ENCODE measurements around the gene IPO5. TPM values are rescaled to one million over a fixed set of nuclear protein-coding genes. Genes with fewer than 3 reads are reported as not detected.

IPO5 gene
- total RNA-seq, 1 experiment from 2014 or later: 46.3 TPM

GRCh38 chr13:97967948-97968347, 14.5 kb downstream of the IPO5 start:
- BruUV-seq (replicated peaks): no TSS peak
- no peak for TF ChIP-seq CTCF (IDR thresholded peaks at IDR 0.05; ENCODE audit: unreplicated experiment)
- intact Hi-C loops (cut with micrococcal nuclease; ENCODE audit: unreplicated experiment): no loop called here
- no peaks in the 10 kb centered on the region for H3K36me3 Mint-ChIP-seq (ENCODE audit: insufficient read depth, unreplicated experiment)
- H3K27me3 Mint-ChIP-seq (ENCODE audit: unreplicated experiment): no peaks in the 10 kb centered on the region
- no peaks in the 10 kb centered on the region for H3K4me1 Mint-ChIP-seq (ENCODE audit: low read depth, unreplicated experiment)
- H3K4me3 Mint-ChIP-seq (ENCODE audit: low read depth, unreplicated experiment): no peak overlapping the region
- no peak for DNase-seq
- CTCF ChIA-PET: no interaction called here
- no peak overlapping the region for H3K27ac Mint-ChIP-seq (ENCODE audit: unreplicated experiment)
- H3K9me3 Mint-ChIP-seq (ENCODE audit: low read depth, unreplicated experiment): no peaks in the 10 kb centered on the region

GRCh38 chr13:97971519-97971918, 18.0 kb downstream of the IPO5 start:
- no peaks in the 10 kb centered on the region for H3K27me3 Mint-ChIP-seq (ENCODE audit: unreplicated experiment)
- intact Hi-C loops (cut with micrococcal nuclease; ENCODE audit: unreplicated experiment): loop anchor here (10.0 kb wide), 1 partner anchor 117 kb away; no protein-coding TSS in a partner anchor
- no peaks in the 10 kb centered on the region for H3K4me1 Mint-ChIP-seq (ENCODE audit: low read depth, unreplicated experiment)
- no peak for TF ChIP-seq CTCF (IDR thresholded peaks at IDR 0.05; ENCODE audit: unreplicated experiment)
- DNase-seq: no peak
- no peak overlapping the region for H3K27ac Mint-ChIP-seq (ENCODE audit: unreplicated experiment)
- peaks cover 7% of the 10 kb centered on the region for H3K36me3 Mint-ChIP-seq (ENCODE audit: insufficient read depth, unreplicated experiment)
- no TSS peak for BruUV-seq (replicated peaks)
- H3K9me3 Mint-ChIP-seq (ENCODE audit: low read depth, unreplicated experiment): no peaks in the 10 kb centered on the region
- CTCF ChIA-PET: no interaction called here
- H3K4me3 Mint-ChIP-seq (ENCODE audit: low read depth, unreplicated experiment): no peak overlapping the region

- BruUV-seq (replicated peaks): no TSS peak
- no peak overlapping the region for H3K4me3 Mint-ChIP-seq (ENCODE audit: low read depth, unreplicated experiment)
- H3K27ac Mint-ChIP-seq (ENCODE audit: unreplicated experiment): no peak overlapping the region
- H3K4me1 Mint-ChIP-seq (ENCODE audit: low read depth, unreplicated experiment): no peaks in the 10 kb centered on the region
- no peak for TF ChIP-seq CTCF (IDR thresholded peaks at IDR 0.05; ENCODE audit: unreplicated experiment)
- DNase-seq: no peak
- CTCF ChIA-PET: interaction anchor here (0.6 kb wide), 1 partner anchor 411 kb away, joined by 3 read pairs; no protein-coding TSS in a partner anchor
- no peaks in the 10 kb centered on the region for H3K27me3 Mint-ChIP-seq (ENCODE audit: unreplicated experiment)
- H3K9me3 Mint-ChIP-seq (ENCODE audit: low read depth, unreplicated experiment): no peaks in the 10 kb centered on the region
- intact Hi-C loops (cut with micrococcal nuclease; ENCODE audit: unreplicated experiment): loop anchor here (10.0 kb wide), 1 partner anchor 120 kb away; no protein-coding TSS in a partner anchor
- peaks cover 17% of the 10 kb centered on the region for H3K36me3 Mint-ChIP-seq (ENCODE audit: insufficient read depth, unreplicated experiment)
Observed at GRCh38 chr13:97974773-97975172, 21.3 kb downstream of the IPO5 start.

- intact Hi-C loops (cut with micrococcal nuclease; ENCODE audit: unreplicated experiment): loop anchor here (10.0 kb wide), 1 partner anchor 121 kb away; no protein-coding TSS in a partner anchor
- peak overlapping the region; percentile 53 for H3K27ac Mint-ChIP-seq (ENCODE audit: unreplicated experiment)
Observed at GRCh38 chr13:97975280-97975847, 21.9 kb downstream of the IPO5 start.

More at GRCh38 chr13:97975280-97975847, 21.9 kb downstream of the IPO5 start:
- no TSS peak for BruUV-seq (replicated peaks)
- Mint-ChIP-seq H3K27me3 (ENCODE audit: unreplicated experiment) (no peaks in the 10 kb centered on the region), H3K36me3 (ENCODE audit: insufficient read depth, unreplicated experiment) (peaks cover 17% of the 10 kb centered on the region), H3K9me3 (ENCODE audit: low read depth, unreplicated experiment) (no peaks in the 10 kb centered on the region), H3K4me1 (ENCODE audit: low read depth, unreplicated experiment) (no peaks in the 10 kb centered on the region), H3K4me3 (ENCODE audit: low read depth, unreplicated experiment) (peak overlapping the region; percentile 86)
- TF ChIP-seq CTCF (IDR thresholded peaks at IDR 0.05; ENCODE audit: unreplicated experiment): no peak
- no peak for DNase-seq
- CTCF ChIA-PET: interaction anchor here (0.6 kb wide), 1 partner anchor 411 kb away, joined by 3 read pairs; no protein-coding TSS in a partner anchor

All from Calu3 (cell line).